Adrenal gland (tissue), 12 donors: Measurements from ENCODE around the gene HSPA12A. TPM values are rescaled to one million over a fixed set of nuclear protein-coding genes. Genes with fewer than 3 reads are reported as not detected.
A peak's percentile ranks its signal among the peaks of the same experiment; 100 is the strongest.

Experiments used
- DNase-seq, 7 donors: peaks; one replicate each; pipeline ENCODE4 v3.0.0-alpha.2; 2019 to 2020
- H3K27ac ChIP-seq, 5 donors: fragments of 200-600 bp; sonication (generic) in 4 of 5; 1 replicate in 3 of 5; 2 replicates in 2 of 5; pipeline versions ENCODE4 v1.5.1 to v1.8.0; 2016 to 2020; ENCODE audit warnings: mild to moderate bottlenecking in 1 of 5
- H3K27me3 ChIP-seq: fragments of 200-600 bp; 2 replicates; pipeline ENCODE4 v1.8.0; 2021
- H3K36me3 ChIP-seq, 2 donors: fragments of 200-600 bp; replicated peaks in 1 of 2; 1 replicate in 1 of 2; 2 replicates in 1 of 2; pipeline versions ENCODE4 v1.5.1 to v1.8.0; 2018 to 2022
- H3K4me1 ChIP-seq, 2 donors: fragments of 200-600 bp; replicated peaks in 1 of 2; 1 replicate in 1 of 2; 2 replicates in 1 of 2; pipeline versions ENCODE4 v1.5.1 to v1.8.0; 2018 to 2021
- H3K4me3 ChIP-seq, 4 donors: fragments of 200-600 bp; sonication (generic) in 3 of 4; one replicate each; pipeline ENCODE4 v1.5.1; 2016 to 2018
- H3K9me3 ChIP-seq, 3 donors: fragments of 200-600 bp; sonication (generic) in 1 of 3; replicated peaks in 1 of 3; 1 replicate in 2 of 3; 2 replicates in 1 of 3; pipeline versions ENCODE4 v1.5.1 to v1.8.0; 2016 to 2021
- CTCF ChIP-seq, 6 experiments: fragments of 450-650 bp in 4 of 6; fragments of 200-600 bp in 2 of 6; sonication (generic) in 1 of 6; IDR thresholded peaks; 1 replicate in 5 of 6; 2 replicates in 1 of 6; pipeline versions ENCODE4 v1.5.1 to v1.8.0; 2016 to 2021; ENCODE audit warnings: antibody characterized with exemption in 6 of 6, mild to moderate bottlenecking in 2 of 6, moderate library complexity in 1 of 6
- POLR2A ChIP-seq, 2 donors: fragments of 450-650 bp; IDR thresholded peaks; one replicate each; pipeline ENCODE4 v1.6.1; 2017; ENCODE audit warnings: antibody characterized with exemption in 2 of 2, mild to moderate bottlenecking in 2 of 2, moderate library complexity in 1 of 2
- WGBS, 4 donors: extraction: QIAGEN DNeasy Blood & Tissue Kit in 2 of 4; methylation state at CpG; one replicate each; pipeline versions ENCODE4 v1.1.5 to v1.1.7; 2013 to 2017; 5-methylcytosine and 5-hydroxymethylcytosine counted together
- intact Hi-C, 2 donors: fragments of 100-400 bp; cut with DNase I; formaldehyde crosslinking; loops; one replicate each; pipeline versions ENCODE4 v1.14.1 to v1.15.0; 2022 to 2023
- polyA plus RNA-seq, 3 donors: library from polyadenylated mRNA; stranded (reverse); fragments of 200-250 nt in 2 of 3; fragments of 350-450 nt in 1 of 3; fragmentation: Illumina TruSeq in 1 of 3; extraction: RNeasy Lipid Tissue Mini Kit (QIAGEN cat#74804) in 1 of 3; gene quantifications; one replicate each; pipeline ENCODE4 v1.2.3, GENCODE V29; 2013 to 2014
- total RNA-seq, 9 donors: library from RNA; depleted of rRNA in 4 of 9; stranded (reverse); fragments of >200 nt in 4 of 9; fragments of 120-200 nt in 1 of 9; fragmentation: NEBNext Ultra II Directional in 1 of 9; extraction: Animal tissue kit (Norgen Biotek cat#: 25700) in 1 of 9; gene quantifications; one replicate each; pipeline versions ENCODE4 v1.1.0 to v1.2.4, GENCODE V29; 2013 to 2023
- donor health status: healthy with polysubstance abuse.
- donor health status: Bipolar disorder and iron deficiency.
- donor health status: DM: yes; HTN: yes; CAD: no.
- donor health status: DM: no; HTN: no; CAD: no.
- donor health status: DM: no; HTN: no; CAD: no.
- donor health status: DM: yes; HTN: yes; CAD: no.

The HSPA12A gene
- total and polyA plus RNA-seq, 12 donors = 20.1 to 61.3 (median 46.3) TPM

- WGBS, 4 donors = 91 to 99% (median 97%) methylated on average over 8 of the region's 8 CpGs
- Histone ChIP-seq H3K4me1 (no peaks in the 10 kb centered on the region), H3K27ac (no peak overlapping the region), H3K9me3 (no peaks in the 10 kb centered on the region), H3K4me3 (no peak overlapping the region), H3K27me3 (no peaks in the 10 kb centered on the region), H3K36me3 (no peaks in the 10 kb centered on the region)
- TF ChIP-seq CTCF (IDR thresholded peaks at IDR 0.05) (no peak), POLR2A (IDR thresholded peaks at IDR 0.05) (no peak)
- no peak for DNase-seq
- intact Hi-C loops = loop anchor here in 1 of 2 donors (5.0 kb wide), 1 partner anchor 154 kb away; no protein-coding TSS in a partner anchor
Measured at GRCh38 chr10:116633216-116633600, 109.2 kb downstream of the HSPA12A start.

- TF ChIP-seq POLR2A (IDR thresholded peaks at IDR 0.05) (no peak), CTCF (IDR thresholded peaks at IDR 0.05) (no peak)
- Histone ChIP-seq H3K9me3 (no peaks in the 10 kb centered on the region), H3K4me1 (peaks cover 0 to under 1% of the 10 kb centered on the region in 2 donors), H3K4me3 (no peak overlapping the region), H3K27ac (no peak overlapping the region), H3K36me3 (no peaks in the 10 kb centered on the region), H3K27me3 (no peaks in the 10 kb centered on the region)
- intact Hi-C loops = loop anchor here in 1 of 2 donors (5.0 kb wide), 1 partner anchor 155 kb away; no protein-coding TSS in a partner anchor
- no peak for DNase-seq
- WGBS, 4 donors = 88 to 92% (median 90%) methylated on average over 17 of the region's 17 CpGs
Measured at GRCh38 chr10:116632596-116633215, 109.7 kb downstream of the HSPA12A start.

- Histone ChIP-seq H3K4me3 (no peak overlapping the region), H3K27ac (no peak overlapping the region), H3K9me3 (no peaks in the 10 kb centered on the region), H3K27me3 (peaks cover 3% of the 10 kb centered on the region), H3K36me3 (no peaks in the 10 kb centered on the region), H3K4me1 (peaks cover 0 to 5% of the 10 kb centered on the region in 2 donors)
- 87 to 94% (median 91%) methylated on average over 6 of the region's 6 CpGs for WGBS, 4 donors
- peak in 1 of 7 donors; percentile 29 for DNase-seq
- TF ChIP-seq POLR2A (IDR thresholded peaks at IDR 0.05) (no peak), CTCF (IDR thresholded peaks at IDR 0.05) (no peak)
- intact Hi-C loops = loop anchor here in 1 of 2 donors (5.0 kb wide), 1 partner anchor 155 kb away; no protein-coding TSS in a partner anchor
Measured at GRCh38 chr10:116631871-116632295, 110.5 kb downstream of the HSPA12A start.

- Histone ChIP-seq H3K4me3 (no peak overlapping the region), H3K27me3 (peaks cover 12% of the 10 kb centered on the region), H3K4me1 (peaks cover 0 to 5% of the 10 kb centered on the region in 2 donors), H3K36me3 (no peaks in the 10 kb centered on the region), H3K27ac (no peak overlapping the region), H3K9me3 (no peaks in the 10 kb centered on the region)
- no peak for DNase-seq
- TF ChIP-seq POLR2A (IDR thresholded peaks at IDR 0.05) = no peak
- TF ChIP-seq CTCF (IDR thresholded peaks at IDR 0.05) = no peak
- intact Hi-C loops = loop anchor here in 1 of 2 donors (5.0 kb wide), 1 partner anchor 157 kb away; no protein-coding TSS in a partner anchor
- WGBS, 4 donors = 83 to 86% (median 86%) methylated on average over 2 of the region's 2 CpGs
Measured at GRCh38 chr10:116630020-116630419, 112.3 kb downstream of the HSPA12A start.
